ENCODE measurements around the gene SSBP2.

The SSBP2 gene

DNA sequence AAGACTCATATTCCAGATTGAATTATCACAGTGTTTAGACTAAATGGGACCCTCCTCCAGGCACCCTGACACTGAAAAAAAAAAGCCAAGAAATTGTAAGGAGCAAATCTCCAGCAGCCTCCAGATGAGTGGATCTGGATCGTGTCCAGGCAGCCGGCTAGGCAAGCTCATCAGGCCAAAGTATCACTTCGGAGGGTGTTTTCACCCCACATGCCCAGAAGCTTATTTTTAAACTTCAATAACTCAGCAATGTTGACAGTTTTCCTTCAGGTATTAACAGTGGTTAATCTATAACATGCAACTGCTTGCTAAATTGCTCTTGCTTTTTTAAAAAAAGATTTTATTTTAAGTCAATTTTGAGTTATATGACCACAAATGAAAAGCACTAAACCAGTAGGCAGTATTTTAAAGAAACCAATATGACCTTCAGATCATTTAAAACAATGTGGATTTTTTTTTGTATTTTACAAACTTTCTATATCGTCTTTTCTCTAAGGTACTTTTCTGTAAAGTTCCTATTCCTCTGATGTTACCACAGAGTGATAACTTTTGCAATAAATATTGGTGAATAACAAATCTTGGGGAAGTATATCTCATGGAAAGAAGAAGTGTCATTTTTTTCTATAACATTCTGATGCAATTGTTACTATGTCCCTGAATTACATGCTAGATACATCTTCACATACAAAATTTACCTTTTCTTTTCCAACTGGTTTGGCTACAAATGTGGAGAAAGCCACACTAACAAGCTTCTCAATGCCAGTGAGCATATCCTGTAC, 387.6 kb downstream of the SSBP2 start:
- no peak for DNase-seq

All from stimulated activated CD8-positive, alpha-beta memory T cell treated with anti-CD3 and anti-CD28 coated beads, Interleukin-4, amount 100 ng/mL, for 48 hours (primary cell).